GM12892 (cell line): ENCODE measurements around the gene MMAB.

ENCODE experiments used
- POLR2A ChIP-seq: IDR thresholded peaks from 2 replicates; pipeline ENCODE4 v1.6.1; 2011; ENCODE audit warnings: low read depth, low read length, control low read depth
- POLR2AphosphoS5 ChIP-seq: IDR thresholded peaks from 2 replicates; pipeline ENCODE4 v1.6.1; 2011; ENCODE audit warnings: low read depth, low read length, control low read depth
- TAF1 ChIP-seq: IDR thresholded peaks from 2 replicates; pipeline ENCODE4 v1.6.1; 2011; ENCODE audit warnings: low read depth, mild to moderate bottlenecking, control low read depth, low read length, borderline replicate concordance

DNA sequence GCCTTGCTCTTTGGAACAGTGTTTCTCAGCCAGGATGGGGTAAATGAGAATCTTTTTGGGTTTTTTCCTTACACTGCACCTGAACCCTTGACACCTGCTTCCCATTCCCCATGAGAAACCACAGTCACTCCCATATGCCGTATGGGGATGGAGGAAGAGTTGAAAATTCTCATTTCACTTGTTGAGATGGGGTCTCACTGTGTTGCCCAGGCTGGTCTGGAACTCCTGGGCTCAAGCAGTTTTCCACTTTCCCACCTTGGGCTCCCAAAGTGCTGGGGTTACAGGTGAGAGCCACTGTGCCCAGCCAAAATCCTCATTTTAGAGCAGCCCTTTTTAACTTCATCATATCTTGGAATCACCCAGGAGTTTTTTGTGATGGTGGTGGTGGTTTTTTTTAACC, 4.0 kb upstream of the MMAB start:
- TF ChIP-seq POLR2AphosphoS5 (no peak), POLR2A (no peak), TAF1 (no peak)
